Measurements from ENCODE around the gene ELOVL6. TPM values are rescaled to one million over a fixed set of nuclear protein-coding genes. Genes with fewer than 3 reads are reported as not detected.
A peak's percentile ranks its signal among the peaks of the same experiment; 100 is the strongest.

ELOVL6 gene
- total and polyA plus RNA-seq, 2 donors (not counting 1 experiment from before 2014, with no cell fraction given): 15.0 to 43.4 TPM

DNA sequence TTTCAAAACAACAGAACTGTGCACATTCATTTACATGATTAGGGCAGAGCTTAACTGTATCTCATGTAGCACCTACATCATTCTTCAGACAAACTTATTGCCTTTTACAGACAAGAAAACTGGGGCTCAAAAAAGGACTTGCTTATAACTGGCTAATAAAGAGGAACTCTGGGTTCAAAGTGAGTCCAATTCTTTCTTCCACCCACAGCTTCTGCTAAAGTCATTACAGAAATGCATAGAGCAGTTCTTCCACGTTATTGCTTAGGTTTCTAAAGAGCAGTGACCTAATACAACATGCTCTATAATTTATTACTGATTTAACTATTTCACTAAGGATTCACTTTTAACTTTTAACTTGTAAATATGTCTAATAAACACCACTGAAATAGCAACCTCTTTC lies 60.6 kb downstream of the ELOVL6 start:
- no peaks in the 10 kb centered on the region for H3K36me3 ChIP-seq (ENCODE audit: control insufficient read depth, insufficient read depth, low read length)
- no peaks in the 10 kb centered on the region for H3K27me3 ChIP-seq (ENCODE audit: control insufficient read depth, insufficient read depth, low read length)
- no peak for TF ChIP-seq EZH2 (IDR thresholded peaks at IDR 0.05; ENCODE audit: low read length, missing control alignments)
- no peak for TF ChIP-seq CTCF (conservative IDR thresholded peaks at IDR 0.05 in 1 of 2, IDR thresholded peaks at IDR 0.05 in 1 of 2; ENCODE audit: low read depth in 1 of 2, low read length in 2 of 2)
- H3K79me2 ChIP-seq (ENCODE audit: control insufficient read depth, insufficient read depth, low read length): no peaks in the 10 kb centered on the region
- no peaks in the 10 kb centered on the region for H3K9me3 ChIP-seq (ENCODE audit: control insufficient read depth, insufficient read depth, low read depth, low read length)
- no peaks in the 10 kb centered on the region for H4K20me1 ChIP-seq (ENCODE audit: control insufficient read depth, extremely low read depth, insufficient read depth, low read length)
- no peaks in the 10 kb centered on the region for H3K4me1 ChIP-seq (ENCODE audit: control insufficient read depth, extremely low read depth, insufficient read depth, low read length)
- no peak overlapping the region for H3K9ac ChIP-seq (ENCODE audit: insufficient read depth, low read length)
- no peak overlapping the region for H3K27ac ChIP-seq (ENCODE audit: insufficient read depth, low read length)
- H3K4me3 ChIP-seq (replicated peaks in 1 of 4; ENCODE audit: control extremely low read depth in 1 of 4, insufficient read depth in 1 of 4, low read depth in 3 of 4, low read length in 4 of 4): no peak overlapping the region
- H3K4me2 ChIP-seq (ENCODE audit: extremely low read depth, insufficient read depth, low read length): no peak overlapping the region
- no peak overlapping the region for H2AFZ ChIP-seq (ENCODE audit: low read length)
- no peak for DNase-seq (ENCODE audit: low read depth in 2 of 2)

DNA sequence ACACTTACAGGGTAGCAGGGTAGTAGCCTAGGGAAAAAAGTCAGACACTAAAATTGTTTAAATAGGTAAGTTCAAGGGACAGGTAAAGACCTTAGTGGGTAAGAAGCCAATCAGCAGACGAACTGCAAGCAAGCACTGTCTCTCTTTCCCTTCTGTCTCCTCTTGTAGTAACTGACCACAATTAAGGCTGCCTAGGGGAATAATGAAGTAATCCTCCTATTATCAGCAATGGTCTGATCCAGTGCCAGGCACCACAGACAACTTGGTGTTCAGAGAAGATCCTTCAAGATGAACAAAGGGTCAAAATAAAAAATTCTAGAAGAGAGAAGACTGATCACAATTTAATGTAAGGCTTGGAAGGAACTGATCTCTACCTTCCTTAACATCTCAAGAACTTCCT lies 62.9 kb downstream of the ELOVL6 start:
- no peak overlapping the region for H3K27ac ChIP-seq (ENCODE audit: insufficient read depth, low read length)
- no peak overlapping the region for H2AFZ ChIP-seq (ENCODE audit: low read length)
- peak in 1 of 2 donors; percentile 34 for DNase-seq (ENCODE audit: low read depth in 2 of 2)
- H3K9ac ChIP-seq (ENCODE audit: insufficient read depth, low read length): no peak overlapping the region
- TF ChIP-seq CTCF (conservative IDR thresholded peaks at IDR 0.05 in 1 of 2, IDR thresholded peaks at IDR 0.05 in 1 of 2; ENCODE audit: low read depth in 1 of 2, low read length in 2 of 2): no peak
- TF ChIP-seq EZH2 (IDR thresholded peaks at IDR 0.05; ENCODE audit: low read length, missing control alignments): no peak
- no peaks in the 10 kb centered on the region for H3K79me2 ChIP-seq (ENCODE audit: control insufficient read depth, insufficient read depth, low read length)
- H3K4me1 ChIP-seq (ENCODE audit: control insufficient read depth, extremely low read depth, insufficient read depth, low read length): no peaks in the 10 kb centered on the region
- no peak overlapping the region for H3K4me2 ChIP-seq (ENCODE audit: extremely low read depth, insufficient read depth, low read length)
- H3K27me3 ChIP-seq (ENCODE audit: control insufficient read depth, insufficient read depth, low read length): no peaks in the 10 kb centered on the region
- no peak overlapping the region for H3K4me3 ChIP-seq (replicated peaks in 1 of 4; ENCODE audit: control extremely low read depth in 1 of 4, insufficient read depth in 1 of 4, low read depth in 3 of 4, low read length in 4 of 4)
- H3K36me3 ChIP-seq (ENCODE audit: control insufficient read depth, insufficient read depth, low read length): no peaks in the 10 kb centered on the region
- H4K20me1 ChIP-seq (ENCODE audit: control insufficient read depth, extremely low read depth, insufficient read depth, low read length): no peaks in the 10 kb centered on the region
- no peaks in the 10 kb centered on the region for H3K9me3 ChIP-seq (ENCODE audit: control insufficient read depth, insufficient read depth, low read depth, low read length)

DNA sequence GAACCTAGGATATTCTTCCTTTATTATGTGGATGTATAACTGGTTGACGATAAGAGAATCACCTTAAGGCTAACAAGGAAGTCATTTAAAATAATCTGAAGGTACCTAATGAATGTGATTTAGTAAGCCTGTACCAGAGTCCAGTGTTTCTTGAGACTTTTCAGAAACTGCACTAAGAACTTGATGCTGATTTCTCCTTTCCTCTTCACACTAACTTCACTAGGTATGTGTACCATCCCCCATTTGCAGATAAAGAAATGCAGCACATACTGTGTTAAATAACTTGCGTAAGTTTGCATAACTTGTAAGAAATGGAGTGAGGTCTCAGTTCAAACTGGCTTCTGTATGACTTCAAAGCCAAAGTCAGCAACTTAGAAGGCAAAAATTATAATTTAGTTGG lies 63.3 kb downstream of the ELOVL6 start:
- H3K4me3 ChIP-seq (replicated peaks in 1 of 4; ENCODE audit: control extremely low read depth in 1 of 4, insufficient read depth in 1 of 4, low read depth in 3 of 4, low read length in 4 of 4): no peak overlapping the region
- no peak overlapping the region for H3K27ac ChIP-seq (ENCODE audit: insufficient read depth, low read length)
- H3K79me2 ChIP-seq (ENCODE audit: control insufficient read depth, insufficient read depth, low read length): no peaks in the 10 kb centered on the region
- H4K20me1 ChIP-seq (ENCODE audit: control insufficient read depth, extremely low read depth, insufficient read depth, low read length): no peaks in the 10 kb centered on the region
- H3K4me2 ChIP-seq (ENCODE audit: extremely low read depth, insufficient read depth, low read length): no peak overlapping the region
- no peaks in the 10 kb centered on the region for H3K27me3 ChIP-seq (ENCODE audit: control insufficient read depth, insufficient read depth, low read length)
- DNase-seq (ENCODE audit: low read depth in 2 of 2): no peak
- no peak for TF ChIP-seq EZH2 (IDR thresholded peaks at IDR 0.05; ENCODE audit: low read length, missing control alignments)
- TF ChIP-seq CTCF (conservative IDR thresholded peaks at IDR 0.05 in 1 of 2, IDR thresholded peaks at IDR 0.05 in 1 of 2; ENCODE audit: low read depth in 1 of 2, low read length in 2 of 2): no peak
- H2AFZ ChIP-seq (ENCODE audit: low read length): no peak overlapping the region
- H3K9ac ChIP-seq (ENCODE audit: insufficient read depth, low read length): no peak overlapping the region
- H3K36me3 ChIP-seq (ENCODE audit: control insufficient read depth, insufficient read depth, low read length): no peaks in the 10 kb centered on the region
- no peaks in the 10 kb centered on the region for H3K4me1 ChIP-seq (ENCODE audit: control insufficient read depth, extremely low read depth, insufficient read depth, low read length)
- H3K9me3 ChIP-seq (ENCODE audit: control insufficient read depth, insufficient read depth, low read depth, low read length): no peaks in the 10 kb centered on the region
